NCI-H526 (cell line): ENCODE data around the gene CCL5.

Experiments used
- DNase-seq, 2 experiments: peaks; one replicate each; lab custom pipeline; 2025; lab: John Stamatoyannopoulos, UW

The CCL5 gene

GRCh38 chr17:35879773-35880654 is at the start of gene CCL5:
Gene CCL5, minus strand, starts transcription at chr17:35880360.
- DNase-seq, result no peak

- no peak for DNase-seq
Measured at GRCh38 chr17:35927714-35928113, 47.6 kb upstream of the CCL5 start.

GRCh38 chr17:35923609-35924114 is 43.5 kb upstream of the CCL5 start:
- DNase-seq, result no peak

DNA sequence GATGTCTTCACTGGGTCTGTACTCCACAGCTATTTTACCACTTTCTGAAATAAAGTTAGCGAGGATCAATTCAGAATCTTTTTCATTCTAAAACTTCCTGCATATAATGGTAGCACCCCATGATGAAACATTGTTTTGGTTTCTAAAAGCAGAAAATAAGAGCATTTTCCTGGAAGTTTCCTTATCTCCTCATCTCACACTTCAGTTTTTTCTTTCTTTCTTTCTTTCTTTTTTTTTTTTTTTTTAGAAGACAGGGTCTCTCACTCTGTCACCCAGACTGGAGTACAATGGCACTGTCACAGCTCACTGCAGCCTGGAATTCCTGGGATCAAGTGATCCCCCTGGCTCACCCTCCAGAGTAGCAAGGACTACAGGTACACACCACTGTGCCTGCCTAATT is 40.1 kb upstream of the CCL5 start:
- DNase-seq, result no peak

DNA sequence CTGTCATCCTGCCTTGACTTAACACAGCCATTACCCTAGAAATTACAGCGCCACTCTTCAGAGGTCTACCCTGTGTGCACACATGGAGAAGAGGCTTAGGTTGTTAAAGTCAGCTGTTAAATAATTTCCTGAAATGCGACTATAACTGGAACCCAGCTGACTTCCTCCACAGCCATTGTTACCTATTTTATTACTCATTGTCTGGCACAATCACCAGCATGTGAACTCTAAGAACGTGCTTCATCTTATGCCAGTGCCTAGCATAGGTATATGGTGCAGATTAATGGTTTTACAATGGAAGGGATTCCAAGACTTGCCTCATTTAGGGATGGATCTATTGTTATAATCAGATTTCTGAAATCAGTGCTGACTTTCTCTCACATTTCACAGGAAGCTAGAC is 38.5 kb upstream of the CCL5 start:
- DNase-seq, result no peak

GRCh38 chr17:35917519-35918213 is 37.5 kb upstream of the CCL5 start:
- DNase-seq, result no peak

DNA sequence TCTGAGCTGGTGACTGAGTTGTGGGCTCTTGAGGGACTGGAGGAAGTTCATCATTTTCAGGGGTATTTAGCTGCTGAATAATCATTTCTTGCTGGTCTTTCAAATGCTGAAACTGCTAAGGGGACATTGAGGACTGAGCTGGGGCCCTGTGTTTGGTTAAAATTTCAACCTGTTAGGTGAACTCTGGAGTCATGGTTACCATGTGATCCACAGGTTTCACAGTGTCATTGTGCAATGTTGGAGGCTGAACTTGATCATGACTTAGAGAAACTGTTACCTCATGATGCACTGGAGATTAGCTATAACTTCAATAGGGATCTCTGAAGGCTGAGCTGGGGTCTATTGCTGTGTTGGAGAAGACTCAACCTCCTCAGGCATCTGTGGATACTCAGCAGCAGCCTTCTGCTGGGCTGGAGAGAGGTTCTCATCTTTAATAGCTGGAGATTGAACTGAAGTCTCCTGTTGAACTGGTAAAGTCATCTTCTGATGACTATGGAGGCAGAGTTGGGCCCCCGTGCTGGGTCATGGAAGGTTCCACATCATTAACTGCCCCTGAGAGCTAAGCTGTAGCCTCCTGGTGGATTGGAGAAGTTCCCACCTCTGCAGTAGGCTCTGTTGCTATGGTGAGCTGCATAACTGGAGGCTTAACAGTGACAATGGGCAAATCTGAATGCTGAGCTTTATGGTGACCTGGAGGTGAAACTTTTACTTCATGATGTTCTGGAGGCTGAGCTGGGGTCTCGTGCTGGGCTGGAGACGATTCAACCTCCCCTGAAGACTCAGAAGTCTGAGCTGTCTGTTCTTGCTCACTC is 35.2 kb upstream of the CCL5 start:
- no peak for DNase-seq

DNA sequence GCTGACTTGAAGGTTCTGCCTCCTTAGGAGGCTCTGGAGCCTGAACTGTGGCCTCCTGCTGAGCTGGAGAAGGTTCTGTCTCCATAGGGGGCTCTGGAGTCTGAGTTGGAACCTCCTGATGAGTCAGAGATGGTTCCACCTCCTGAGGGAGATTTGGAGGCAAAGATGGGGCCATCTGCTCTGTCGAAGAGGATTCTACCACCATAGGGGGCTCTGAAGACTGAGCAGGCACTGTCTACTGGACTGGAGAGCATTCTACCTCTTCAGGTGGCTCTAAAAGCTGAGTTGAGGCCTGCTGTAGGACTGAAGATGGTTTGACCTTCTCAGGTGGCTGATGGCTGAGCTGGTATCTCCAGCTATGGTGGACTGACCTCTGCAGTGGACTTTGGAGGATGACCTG is 34.2 kb upstream of the CCL5 start:
- no peak for DNase-seq

DNA sequence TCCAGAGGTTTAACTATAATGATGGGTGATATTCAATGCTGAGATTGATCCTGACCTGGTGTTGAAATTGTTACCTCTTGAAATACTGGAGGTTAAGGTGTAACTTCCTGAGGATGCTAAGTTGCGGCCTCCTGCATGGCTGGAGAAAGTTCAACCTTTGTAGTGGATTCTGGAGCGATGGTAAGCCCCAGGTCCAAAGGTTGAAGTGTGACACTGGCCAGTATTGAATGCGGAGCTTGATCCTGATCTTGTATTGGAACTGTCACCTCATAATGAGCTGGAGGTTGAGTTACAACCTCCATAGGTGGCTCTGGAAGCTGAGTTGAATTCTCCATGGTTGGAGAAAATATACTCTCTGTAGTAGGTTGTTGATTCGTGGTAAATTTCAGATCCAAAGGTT is 33.4 kb upstream of the CCL5 start:
- DNase-seq, result no peak

DNA sequence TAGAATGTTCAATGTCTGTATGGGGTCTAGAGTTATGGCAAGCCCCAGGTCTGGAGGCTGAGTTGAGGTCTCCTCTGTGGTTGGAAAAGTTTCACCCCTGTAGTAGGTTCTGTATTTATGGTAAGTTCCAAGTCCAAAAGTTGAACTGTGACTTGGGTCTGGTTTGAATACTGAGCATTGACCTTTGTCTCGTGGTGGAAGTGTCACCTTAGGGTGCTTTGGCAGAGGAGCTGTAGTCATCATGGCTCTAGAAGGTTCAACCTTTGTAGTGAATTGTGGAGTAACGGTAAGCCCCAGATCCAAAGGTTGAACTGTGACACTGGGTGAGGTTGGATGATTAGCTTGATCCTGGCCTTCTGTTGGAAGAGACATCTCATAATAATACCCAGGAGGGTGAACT is 32.8 kb upstream of the CCL5 start:
- no peak for DNase-seq

- no peak for DNase-seq
Measured at GRCh38 chr17:35912339-35912912, 32.3 kb upstream of the CCL5 start.

GRCh38 chr17:35909408-35909807 is 29.2 kb upstream of the CCL5 start:
- DNase-seq, result no peak

GRCh38 chr17:35907691-35908090 is 27.5 kb upstream of the CCL5 start:
- DNase-seq, result no peak

DNA sequence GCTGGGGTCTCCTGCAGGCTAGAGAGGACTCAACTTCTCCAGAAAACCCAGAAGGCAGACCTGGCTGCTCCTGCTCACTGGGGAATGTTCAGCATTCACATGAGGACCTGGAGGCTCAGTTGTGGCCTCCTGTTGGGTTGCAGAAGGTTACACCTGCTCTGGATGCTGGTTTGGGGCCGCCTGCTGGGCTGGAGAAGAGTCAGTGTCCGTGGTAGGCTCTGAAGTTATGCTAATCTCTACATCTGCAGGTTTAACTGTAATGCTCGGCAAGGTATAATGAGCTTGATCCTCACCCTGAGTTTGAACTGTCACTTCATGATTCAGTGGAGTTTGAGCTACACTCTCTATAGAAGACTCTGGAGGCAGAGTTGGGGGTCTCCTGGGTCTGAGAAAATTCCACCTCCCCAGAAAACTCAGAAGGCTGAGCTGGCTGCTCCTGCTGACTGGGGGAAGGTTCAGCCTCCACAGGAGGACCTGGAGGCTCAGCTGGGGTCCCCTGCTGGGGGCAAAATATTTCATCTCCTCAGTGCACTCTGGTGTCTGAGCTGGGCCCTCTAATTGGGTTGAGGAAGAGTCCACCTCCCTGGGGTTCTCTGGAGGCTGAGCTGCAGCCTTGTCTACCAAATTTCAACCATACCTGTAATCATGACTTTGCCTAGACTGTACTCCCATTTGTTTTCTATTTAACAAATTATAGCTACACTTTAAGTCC is 26.9 kb upstream of the CCL5 start:
- DNase-seq, result no peak

DNA sequence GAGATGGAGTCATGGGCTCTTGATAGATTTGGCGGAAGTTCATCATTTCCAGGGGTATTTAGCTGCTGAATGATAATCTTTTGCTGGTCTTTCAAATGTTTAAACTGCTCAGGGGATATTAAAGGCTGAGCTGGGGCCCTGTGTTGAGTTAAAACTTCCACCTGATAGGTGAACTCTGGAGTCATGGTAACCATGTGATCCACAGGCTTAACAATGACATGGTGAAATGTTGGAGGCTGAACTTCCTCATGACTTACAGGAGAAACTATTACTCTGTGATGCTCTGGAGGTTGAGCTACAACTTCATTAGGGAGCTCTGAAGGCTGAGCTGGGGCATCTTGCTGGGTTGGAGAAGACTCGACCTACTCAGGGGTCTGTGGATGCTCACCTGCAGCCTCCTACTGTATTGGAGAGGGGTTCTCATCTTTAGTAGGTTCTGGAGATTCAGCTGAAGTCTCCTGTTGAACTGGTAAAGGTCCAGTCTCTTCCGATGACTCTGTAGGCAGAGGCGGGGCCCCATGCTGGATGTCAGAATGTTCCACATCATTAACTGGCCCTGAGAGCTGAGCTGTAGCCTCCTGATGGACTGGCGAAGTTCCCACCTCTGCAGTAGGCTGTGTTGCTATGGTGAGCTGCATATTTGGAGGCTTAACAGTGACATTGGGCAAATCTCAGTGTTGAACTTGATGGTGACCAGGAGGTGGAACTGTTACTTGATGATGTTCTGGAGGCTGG is 26.2 kb upstream of the CCL5 start:
- no peak for DNase-seq

DNA sequence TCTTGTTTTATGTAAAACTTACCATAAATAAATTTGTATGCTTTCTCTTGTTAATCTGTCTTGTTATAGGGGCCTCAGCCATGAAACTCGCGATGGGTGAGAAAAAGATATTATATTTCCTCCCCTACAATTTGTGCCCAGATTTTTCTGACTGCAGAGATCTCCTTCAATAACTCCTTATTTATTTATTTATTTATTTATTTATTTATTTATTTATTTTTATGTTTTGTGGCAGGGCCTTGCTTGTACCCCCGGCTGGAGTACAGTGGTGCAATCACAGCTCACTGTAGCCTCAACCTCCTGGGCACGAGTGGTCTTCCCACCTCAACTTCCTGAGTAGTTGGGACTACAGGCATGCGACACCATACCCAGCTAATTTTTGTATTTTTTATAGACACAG is 23.3 kb upstream of the CCL5 start:
- DNase-seq, result no peak

- DNase-seq, result no peak
Measured at GRCh38 chr17:35901631-35902175, 21.5 kb upstream of the CCL5 start.

GRCh38 chr17:35900708-35901480 is 20.7 kb upstream of the CCL5 start:
- no peak for DNase-seq

- no peak for DNase-seq
Measured at GRCh38 chr17:35900280-35900679, 20.1 kb upstream of the CCL5 start.
